Spleen (tissue), 7 donors: Measurements from ENCODE around the gene PLCB1.

ENCODE experiments used
- POLR2A ChIP-seq, 3 donors: fragments of 450-650 bp; IDR thresholded peaks; one replicate each; pipeline ENCODE4 v1.5.1; 2017; ENCODE audit warnings: antibody characterized with exemption in 3 of 3, mild to moderate bottlenecking in 1 of 3
- TF ChIP-seq, protein P1 (sequence below), 11 experiments: fragments of 200-600 bp in 7 of 11; fragments of 450-650 bp in 4 of 11; sonication (generic) in 4 of 11; IDR thresholded peaks in 8 of 11; conservative IDR thresholded peaks in 3 of 11; 1 replicate in 7 of 11; 2 replicates in 4 of 11; pipeline versions ENCODE4 v1.4.0 to v1.8.0; 2016 to 2021; ENCODE audit warnings: antibody characterized with exemption in 11 of 11, inconsistent platforms in 4 of 11, mild to moderate bottlenecking in 1 of 11
- donor health status: DM: no; HTN: no; CAD: no; lungs with moderate emphysema.
- donor health status: DM: no; HTN: no; CAD: no.
- donor health status: DM: no; HTN: no; CAD: no.

- TF ChIP-seq, protein P1, sequence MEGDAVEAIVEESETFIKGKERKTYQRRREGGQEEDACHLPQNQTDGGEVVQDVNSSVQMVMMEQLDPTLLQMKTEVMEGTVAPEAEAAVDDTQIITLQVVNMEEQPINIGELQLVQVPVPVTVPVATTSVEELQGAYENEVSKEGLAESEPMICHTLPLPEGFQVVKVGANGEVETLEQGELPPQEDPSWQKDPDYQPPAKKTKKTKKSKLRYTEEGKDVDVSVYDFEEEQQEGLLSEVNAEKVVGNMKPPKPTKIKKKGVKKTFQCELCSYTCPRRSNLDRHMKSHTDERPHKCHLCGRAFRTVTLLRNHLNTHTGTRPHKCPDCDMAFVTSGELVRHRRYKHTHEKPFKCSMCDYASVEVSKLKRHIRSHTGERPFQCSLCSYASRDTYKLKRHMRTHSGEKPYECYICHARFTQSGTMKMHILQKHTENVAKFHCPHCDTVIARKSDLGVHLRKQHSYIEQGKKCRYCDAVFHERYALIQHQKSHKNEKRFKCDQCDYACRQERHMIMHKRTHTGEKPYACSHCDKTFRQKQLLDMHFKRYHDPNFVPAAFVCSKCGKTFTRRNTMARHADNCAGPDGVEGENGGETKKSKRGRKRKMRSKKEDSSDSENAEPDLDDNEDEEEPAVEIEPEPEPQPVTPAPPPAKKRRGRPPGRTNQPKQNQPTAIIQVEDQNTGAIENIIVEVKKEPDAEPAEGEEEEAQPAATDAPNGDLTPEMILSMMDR (IDR thresholded peaks at IDR 0.05 in 8 of 11, conservative IDR thresholded peaks at IDR 0.05 in 3 of 11): no peak
- TF ChIP-seq POLR2A (IDR thresholded peaks at IDR 0.05): no peak
Measured at GRCh38 chr20:8667306-8667705, 535.2 kb downstream of the PLCB1 start.
